Esophagus squamous epithelium (tissue), 4 donors: ENCODE data around the gene NDRG3.

Source experiments
- CTCF ChIP-seq, 6 experiments: fragments of 450-650 bp in 4 of 6; fragments of 200-600 bp in 2 of 6; sonication (generic) in 2 of 6; IDR thresholded peaks; one replicate each; pipeline ENCODE4 v1.5.1; 2016 to 2019; ENCODE audit warnings: antibody characterized with exemption in 6 of 6, mild to moderate bottlenecking in 4 of 6, moderate library complexity in 4 of 6
- POLR2A ChIP-seq, 4 donors: fragments of 450-650 bp; IDR thresholded peaks; one replicate each; pipeline ENCODE4 v1.6.1; 2017; ENCODE audit warnings: antibody characterized with exemption in 4 of 4, mild to moderate bottlenecking in 4 of 4, moderate library complexity in 3 of 4

DNA sequence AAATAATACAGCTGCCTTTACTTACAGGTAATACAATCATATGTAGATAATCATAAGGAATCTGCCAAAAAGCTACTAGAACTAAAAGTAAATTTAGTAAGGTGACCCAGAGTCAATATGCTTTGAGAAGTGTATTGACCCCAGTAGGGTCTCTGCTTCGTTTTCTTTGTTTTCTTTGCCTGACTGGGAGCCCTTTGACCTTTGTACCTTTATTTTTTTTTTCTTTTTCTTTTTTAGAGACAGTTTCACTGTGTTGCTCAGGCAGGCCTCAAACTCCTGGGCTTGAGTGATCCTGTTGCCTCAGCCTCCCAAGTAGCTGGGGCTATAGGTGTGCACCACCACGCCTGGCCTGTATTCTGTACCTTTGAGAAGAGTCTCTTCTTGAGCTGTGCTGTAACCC is 122.4 kb downstream of the NDRG3 start:
- TF ChIP-seq CTCF (IDR thresholded peaks at IDR 0.05), result no peak
- no peak for TF ChIP-seq POLR2A (IDR thresholded peaks at IDR 0.05)
